HepG2 (cell line): Measurements from ENCODE around the gene FOSL2. TPM values are rescaled to one million over a fixed set of nuclear protein-coding genes. Genes with fewer than 3 reads are reported as not detected.
A peak's percentile ranks its signal among the peaks of the same experiment; 100 is the strongest.

ENCODE experiments used
- CHCHD3 ChIP-seq: sonication (generic); formaldehyde crosslinking; IDR thresholded peaks from 2 replicates; pipeline ENCODE4 v1.8.0; 2022; ENCODE audit warnings: mild to moderate bottlenecking, missing genetic modification reagents, moderate library complexity
- GATAD1 ChIP-seq: IDR thresholded peaks from 2 replicates; pipeline ENCODE4 v1.6.1; 2016; ENCODE audit warnings: missing genetic modification reagents, missing compliant biosample characterization
- HNF4G ChIP-seq, 2 experiments: sonication (generic) in 1 of 2; formaldehyde crosslinking in 1 of 2; IDR thresholded peaks; 2 replicates each; pipeline versions ENCODE4 v1.4.0 to v1.6.1; 2011 to 2020; ENCODE audit warnings: borderline replicate concordance in 2 of 2, low read depth in 2 of 2, mild to moderate bottlenecking in 2 of 2, low read length in 1 of 2, missing genetic modification reagents in 1 of 2, moderate library complexity in 1 of 2
- ZNF12 ChIP-seq: sonication (generic); formaldehyde crosslinking; IDR thresholded peaks from 2 replicates; pipeline ENCODE4 v1.5.0; 2020; ENCODE audit warnings: missing genetic modification reagents
- ZNF180 ChIP-seq: sonication (generic); formaldehyde crosslinking; IDR thresholded peaks from 2 replicates; pipeline ENCODE4 v1.4.0; 2020; ENCODE audit warnings: low read depth, missing genetic modification reagents, borderline replicate concordance
- ZNF317 ChIP-seq: sonication (generic); formaldehyde crosslinking; IDR thresholded peaks from 2 replicates; pipeline ENCODE4 v1.5.0; 2020; ENCODE audit warnings: mild to moderate bottlenecking, missing genetic modification reagents
- ZNF460 ChIP-seq: sonication (generic); formaldehyde crosslinking; IDR thresholded peaks from 2 replicates; pipeline ENCODE4 v1.5.1; 2020; ENCODE audit warnings: missing genetic modification reagents, mild to moderate bottlenecking, borderline replicate concordance
- polyA plus RNA-seq, 8 experiments: library from polyadenylated mRNA; depleted of rRNA in 3 of 8; stranded (reverse) in 7 of 8; unstranded in 1 of 8; fragments of >200 nt; fragmentation: Illumina TruSeq in 4 of 8; extraction: Trizol in 4 of 8; gene quantifications; 2 replicates each; pipeline versions ENCODE4 v1.2.1 to v1.2.3, GENCODE V29; 2011 to 2016; ENCODE audit warnings: low read depth in 4 of 8, missing spikeins in 1 of 8, mixed read lengths in 1 of 8; ENCODE audit not compliant: insufficient read depth in 1 of 8
- total RNA-seq, 5 experiments: library from RNA; depleted of rRNA; stranded (reverse); fragments of >200 nt; fragmentation: Illumina TruSeq; extraction: Trizol; gene quantifications; 2 replicates each; pipeline ENCODE4 v1.2.3, GENCODE V29; 2016; ENCODE audit warnings: low read depth in 1 of 5
- TF ChIP-seq, protein P1 (sequence below): sonication (generic); formaldehyde crosslinking; IDR thresholded peaks from 2 replicates; pipeline ENCODE4 v1.4.0; 2020; ENCODE audit warnings: missing genetic modification reagents
- TF ChIP-seq, protein P2 (sequence below): sonication (generic); formaldehyde crosslinking; IDR thresholded peaks from 2 replicates; pipeline ENCODE4 v1.4.0; 2020; ENCODE audit warnings: missing genetic modification reagents, borderline replicate concordance
- TF ChIP-seq, protein P3 (sequence below): sonication (generic); formaldehyde crosslinking; IDR thresholded peaks from 2 replicates; pipeline ENCODE4 v1.8.0; 2023; ENCODE audit warnings: mild to moderate bottlenecking, missing genetic modification reagents
- TF ChIP-seq, protein P4 (sequence below): sonication (generic); formaldehyde crosslinking; IDR thresholded peaks from 2 replicates; pipeline ENCODE4 v1.4.0; 2020; ENCODE audit warnings: missing genetic modification reagents
- TF ChIP-seq, protein P5 (sequence below): IDR thresholded peaks from 2 replicates; pipeline ENCODE4 v1.6.1; 2016; ENCODE audit warnings: low read depth
- TF ChIP-seq, protein P6 (sequence below): sonication (generic); formaldehyde crosslinking; IDR thresholded peaks from 2 replicates; pipeline ENCODE4 v1.8.0; 2022; ENCODE audit warnings: mild to moderate bottlenecking, missing genetic modification reagents, borderline replicate concordance
- TF ChIP-seq, protein P7 (sequence below): sonication (generic); formaldehyde crosslinking; IDR thresholded peaks from 2 replicates; pipeline ENCODE4 v1.4.0; 2020; ENCODE audit warnings: mild to moderate bottlenecking, missing genetic modification reagents

FOSL2 gene
- total and polyA plus RNA-seq, 2 of the 13 experiments (the other 11 are each of a cell fraction or from before 2014, with no cell fraction given), result 3.4 to 18.1 TPM

DNA sequence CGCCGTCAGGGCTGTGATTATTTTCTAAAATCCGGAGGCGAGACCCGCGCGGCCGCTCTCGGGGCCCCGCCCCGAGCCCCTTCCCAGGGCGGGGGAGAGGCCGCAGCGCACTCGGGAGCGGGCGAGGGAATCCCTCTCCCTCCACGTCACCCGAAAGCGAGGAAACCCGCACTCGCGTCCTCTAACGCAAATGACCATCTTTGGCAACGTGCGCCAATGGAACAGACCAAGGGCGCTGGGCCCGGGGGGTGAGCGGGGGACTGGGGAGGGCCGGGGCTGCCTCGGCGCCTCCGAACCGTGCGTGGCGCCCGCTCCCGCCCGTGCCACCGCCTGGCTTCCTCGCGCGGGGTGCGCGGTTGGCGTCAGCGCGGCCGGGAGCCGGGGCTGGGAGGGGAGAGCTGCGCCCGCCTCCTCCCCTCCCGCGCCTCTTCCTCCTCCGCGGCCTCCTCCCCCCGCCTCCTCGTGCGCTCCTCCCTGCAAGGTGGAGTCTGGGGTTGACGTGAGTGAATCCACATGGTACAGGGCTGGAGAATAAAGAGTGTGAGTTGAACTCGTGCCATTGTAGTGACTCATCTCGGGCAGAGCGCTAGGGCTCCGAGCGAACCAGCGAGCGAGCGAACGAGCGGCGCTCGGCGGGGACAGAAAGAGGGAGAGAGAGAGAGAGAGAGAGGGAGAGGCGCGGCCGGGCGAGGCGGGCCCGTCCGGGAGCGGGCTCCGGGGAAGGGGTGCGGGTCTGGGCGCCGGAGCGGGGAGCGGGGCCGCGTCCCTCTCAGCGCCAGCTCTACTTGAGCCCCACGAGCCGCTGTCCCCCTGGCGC is at the start of gene FOSL2 (continued):
- TF ChIP-seq ZNF317 (CRISPR knock-in tag) (no peak), ZNF180 (no peak), CHCHD3 (CRISPR knock-in tag) (peak; percentile 62), ZNF460 (CRISPR knock-in tag) (no peak), ZNF12 (peak; percentile 62; the same call in 1 of the 2 replicates), GATAD1 (CRISPR knock-in tag) (peak; percentile 77), HNF4G (IDR thresholded peaks at IDR 0.05; ENCODE audit: borderline replicate concordance, low read depth, low read length) (peak; percentile 3; the same call in 1 of the 2 replicates), HNF4G (CRISPR knock-in tag; IDR thresholded peaks at IDR 0.05; ENCODE audit: borderline replicate concordance, low read depth) (peak; percentile 10; the same call in 1 of the 2 replicates)
- TF ChIP-seq, protein P1, sequence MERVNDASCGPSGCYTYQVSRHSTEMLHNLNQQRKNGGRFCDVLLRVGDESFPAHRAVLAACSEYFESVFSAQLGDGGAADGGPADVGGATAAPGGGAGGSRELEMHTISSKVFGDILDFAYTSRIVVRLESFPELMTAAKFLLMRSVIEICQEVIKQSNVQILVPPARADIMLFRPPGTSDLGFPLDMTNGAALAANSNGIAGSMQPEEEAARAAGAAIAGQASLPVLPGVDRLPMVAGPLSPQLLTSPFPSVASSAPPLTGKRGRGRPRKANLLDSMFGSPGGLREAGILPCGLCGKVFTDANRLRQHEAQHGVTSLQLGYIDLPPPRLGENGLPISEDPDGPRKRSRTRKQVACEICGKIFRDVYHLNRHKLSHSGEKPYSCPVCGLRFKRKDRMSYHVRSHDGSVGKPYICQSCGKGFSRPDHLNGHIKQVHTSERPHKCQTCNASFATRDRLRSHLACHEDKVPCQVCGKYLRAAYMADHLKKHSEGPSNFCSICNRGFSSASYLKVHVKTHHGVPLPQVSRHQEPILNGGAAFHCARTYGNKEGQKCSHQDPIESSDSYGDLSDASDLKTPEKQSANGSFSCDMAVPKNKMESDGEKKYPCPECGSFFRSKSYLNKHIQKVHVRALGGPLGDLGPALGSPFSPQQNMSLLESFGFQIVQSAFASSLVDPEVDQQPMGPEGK (CRISPR knock-in tag), result peak; percentile 89
- TF ChIP-seq, protein P2, sequence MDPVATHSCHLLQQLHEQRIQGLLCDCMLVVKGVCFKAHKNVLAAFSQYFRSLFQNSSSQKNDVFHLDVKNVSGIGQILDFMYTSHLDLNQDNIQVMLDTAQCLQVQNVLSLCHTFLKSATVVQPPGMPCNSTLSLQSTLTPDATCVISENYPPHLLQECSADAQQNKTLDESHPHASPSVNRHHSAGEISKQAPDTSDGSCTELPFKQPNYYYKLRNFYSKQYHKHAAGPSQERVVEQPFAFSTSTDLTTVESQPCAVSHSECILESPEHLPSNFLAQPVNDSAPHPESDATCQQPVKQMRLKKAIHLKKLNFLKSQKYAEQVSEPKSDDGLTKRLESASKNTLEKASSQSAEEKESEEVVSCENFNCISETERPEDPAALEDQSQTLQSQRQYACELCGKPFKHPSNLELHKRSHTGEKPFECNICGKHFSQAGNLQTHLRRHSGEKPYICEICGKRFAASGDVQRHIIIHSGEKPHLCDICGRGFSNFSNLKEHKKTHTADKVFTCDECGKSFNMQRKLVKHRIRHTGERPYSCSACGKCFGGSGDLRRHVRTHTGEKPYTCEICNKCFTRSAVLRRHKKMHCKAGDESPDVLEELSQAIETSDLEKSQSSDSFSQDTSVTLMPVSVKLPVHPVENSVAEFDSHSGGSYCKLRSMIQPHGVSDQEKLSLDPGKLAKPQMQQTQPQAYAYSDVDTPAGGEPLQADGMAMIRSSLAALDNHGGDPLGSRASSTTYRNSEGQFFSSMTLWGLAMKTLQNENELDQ (CRISPR knock-in tag), result no peak
- TF ChIP-seq, protein P3, sequence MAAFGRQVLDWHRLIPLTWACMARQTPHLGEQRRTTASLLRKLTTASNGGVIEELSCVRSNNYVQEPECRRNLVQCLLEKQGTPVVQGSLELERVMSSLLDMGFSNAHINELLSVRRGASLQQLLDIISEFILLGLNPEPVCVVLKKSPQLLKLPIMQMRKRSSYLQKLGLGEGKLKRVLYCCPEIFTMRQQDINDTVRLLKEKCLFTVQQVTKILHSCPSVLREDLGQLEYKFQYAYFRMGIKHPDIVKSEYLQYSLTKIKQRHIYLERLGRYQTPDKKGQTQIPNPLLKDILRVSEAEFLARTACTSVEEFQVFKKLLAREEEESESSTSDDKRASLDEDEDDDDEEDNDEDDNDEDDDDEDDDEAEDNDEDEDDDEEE, result peak; percentile 90; the same call in 1 of the 2 replicates
- TF ChIP-seq, protein P4, sequence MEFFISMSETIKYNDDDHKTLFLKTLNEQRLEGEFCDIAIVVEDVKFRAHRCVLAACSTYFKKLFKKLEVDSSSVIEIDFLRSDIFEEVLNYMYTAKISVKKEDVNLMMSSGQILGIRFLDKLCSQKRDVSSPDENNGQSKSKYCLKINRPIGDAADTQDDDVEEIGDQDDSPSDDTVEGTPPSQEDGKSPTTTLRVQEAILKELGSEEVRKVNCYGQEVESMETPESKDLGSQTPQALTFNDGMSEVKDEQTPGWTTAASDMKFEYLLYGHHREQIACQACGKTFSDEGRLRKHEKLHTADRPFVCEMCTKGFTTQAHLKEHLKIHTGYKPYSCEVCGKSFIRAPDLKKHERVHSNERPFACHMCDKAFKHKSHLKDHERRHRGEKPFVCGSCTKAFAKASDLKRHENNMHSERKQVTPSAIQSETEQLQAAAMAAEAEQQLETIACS (CRISPR knock-in tag), result peak; percentile 41
- TF ChIP-seq, protein P5, sequence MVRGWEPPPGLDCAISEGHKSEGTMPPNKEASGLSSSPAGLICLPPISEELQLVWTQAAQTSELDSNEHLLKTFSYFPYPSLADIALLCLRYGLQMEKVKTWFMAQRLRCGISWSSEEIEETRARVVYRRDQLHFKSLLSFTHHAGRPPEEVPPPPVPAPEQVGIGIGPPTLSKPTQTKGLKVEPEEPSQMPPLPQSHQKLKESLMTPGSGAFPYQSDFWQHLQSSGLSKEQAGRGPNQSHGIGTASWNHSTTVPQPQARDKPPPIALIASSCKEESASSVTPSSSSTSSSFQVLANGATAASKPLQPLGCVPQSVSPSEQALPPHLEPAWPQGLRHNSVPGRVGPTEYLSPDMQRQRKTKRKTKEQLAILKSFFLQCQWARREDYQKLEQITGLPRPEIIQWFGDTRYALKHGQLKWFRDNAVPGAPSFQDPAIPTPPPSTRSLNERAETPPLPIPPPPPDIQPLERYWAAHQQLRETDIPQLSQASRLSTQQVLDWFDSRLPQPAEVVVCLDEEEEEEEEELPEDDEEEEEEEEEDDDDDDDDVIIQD (CRISPR knock-in tag), result peak; percentile 84
- TF ChIP-seq, protein P6, sequence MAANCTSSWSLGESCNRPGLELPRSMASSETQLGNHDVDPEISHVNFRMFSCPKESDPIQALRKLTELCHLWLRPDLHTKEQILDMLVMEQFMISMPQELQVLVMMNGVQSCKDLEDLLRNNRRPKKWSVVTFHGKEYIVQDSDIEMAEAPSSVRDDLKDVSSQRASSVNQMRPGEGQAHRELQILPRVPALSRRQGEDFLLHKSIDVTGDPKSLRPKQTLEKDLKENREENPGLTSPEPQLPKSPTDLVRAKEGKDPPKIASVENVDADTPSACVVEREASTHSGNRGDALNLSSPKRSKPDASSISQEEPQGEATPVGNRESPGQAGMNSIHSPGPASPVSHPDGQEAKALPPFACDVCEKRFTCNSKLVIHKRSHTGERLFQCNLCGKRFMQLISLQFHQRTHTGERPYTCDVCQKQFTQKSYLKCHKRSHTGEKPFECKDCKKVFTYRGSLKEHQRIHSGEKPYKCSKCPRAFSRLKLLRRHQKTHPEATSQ (CRISPR knock-in tag), result peak; percentile 88
- TF ChIP-seq, protein P7, sequence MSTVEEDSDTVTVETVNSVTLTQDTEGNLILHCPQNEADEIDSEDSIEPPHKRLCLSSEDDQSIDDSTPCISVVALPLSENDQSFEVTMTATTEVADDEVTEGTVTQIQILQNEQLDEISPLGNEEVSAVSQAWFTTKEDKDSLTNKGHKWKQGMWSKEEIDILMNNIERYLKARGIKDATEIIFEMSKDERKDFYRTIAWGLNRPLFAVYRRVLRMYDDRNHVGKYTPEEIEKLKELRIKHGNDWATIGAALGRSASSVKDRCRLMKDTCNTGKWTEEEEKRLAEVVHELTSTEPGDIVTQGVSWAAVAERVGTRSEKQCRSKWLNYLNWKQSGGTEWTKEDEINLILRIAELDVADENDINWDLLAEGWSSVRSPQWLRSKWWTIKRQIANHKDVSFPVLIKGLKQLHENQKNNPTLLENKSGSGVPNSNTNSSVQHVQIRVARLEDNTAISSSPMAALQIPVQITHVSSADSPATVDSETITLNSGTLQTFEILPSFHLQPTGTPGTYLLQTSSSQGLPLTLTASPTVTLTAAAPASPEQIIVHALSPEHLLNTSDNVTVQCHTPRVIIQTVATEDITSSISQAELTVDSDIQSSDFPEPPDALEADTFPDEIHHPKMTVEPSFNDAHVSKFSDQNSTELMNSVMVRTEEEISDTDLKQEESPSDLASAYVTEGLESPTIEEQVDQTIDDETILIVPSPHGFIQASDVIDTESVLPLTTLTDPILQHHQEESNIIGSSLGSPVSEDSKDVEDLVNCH (CRISPR knock-in tag), result no peak
